ENCODE measurements around the gene SPSB3.

- TF ChIP-seq POLR2AphosphoS5 (IDR thresholded peaks at IDR 0.05; ENCODE audit: low read depth, low read length) (no peak; the same call in 1 of the 2 replicates), TAF1 (IDR thresholded peaks at IDR 0.05; ENCODE audit: borderline replicate concordance, insufficient read depth, low read length) (no peak)
- TF ChIP-seq, protein P1, sequence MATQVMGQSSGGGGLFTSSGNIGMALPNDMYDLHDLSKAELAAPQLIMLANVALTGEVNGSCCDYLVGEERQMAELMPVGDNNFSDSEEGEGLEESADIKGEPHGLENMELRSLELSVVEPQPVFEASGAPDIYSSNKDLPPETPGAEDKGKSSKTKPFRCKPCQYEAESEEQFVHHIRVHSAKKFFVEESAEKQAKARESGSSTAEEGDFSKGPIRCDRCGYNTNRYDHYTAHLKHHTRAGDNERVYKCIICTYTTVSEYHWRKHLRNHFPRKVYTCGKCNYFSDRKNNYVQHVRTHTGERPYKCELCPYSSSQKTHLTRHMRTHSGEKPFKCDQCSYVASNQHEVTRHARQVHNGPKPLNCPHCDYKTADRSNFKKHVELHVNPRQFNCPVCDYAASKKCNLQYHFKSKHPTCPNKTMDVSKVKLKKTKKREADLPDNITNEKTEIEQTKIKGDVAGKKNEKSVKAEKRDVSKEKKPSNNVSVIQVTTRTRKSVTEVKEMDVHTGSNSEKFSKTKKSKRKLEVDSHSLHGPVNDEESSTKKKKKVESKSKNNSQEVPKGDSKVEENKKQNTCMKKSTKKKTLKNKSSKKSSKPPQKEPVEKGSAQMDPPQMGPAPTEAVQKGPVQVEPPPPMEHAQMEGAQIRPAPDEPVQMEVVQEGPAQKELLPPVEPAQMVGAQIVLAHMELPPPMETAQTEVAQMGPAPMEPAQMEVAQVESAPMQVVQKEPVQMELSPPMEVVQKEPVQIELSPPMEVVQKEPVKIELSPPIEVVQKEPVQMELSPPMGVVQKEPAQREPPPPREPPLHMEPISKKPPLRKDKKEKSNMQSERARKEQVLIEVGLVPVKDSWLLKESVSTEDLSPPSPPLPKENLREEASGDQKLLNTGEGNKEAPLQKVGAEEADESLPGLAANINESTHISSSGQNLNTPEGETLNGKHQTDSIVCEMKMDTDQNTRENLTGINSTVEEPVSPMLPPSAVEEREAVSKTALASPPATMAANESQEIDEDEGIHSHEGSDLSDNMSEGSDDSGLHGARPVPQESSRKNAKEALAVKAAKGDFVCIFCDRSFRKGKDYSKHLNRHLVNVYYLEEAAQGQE (IDR thresholded peaks at IDR 0.05; ENCODE audit: insufficient read depth in 1 of 2, low read depth in 2 of 2, low read length in 2 of 2) = no peak
Observed at GRCh38 chr16:1760911-1761310, 21.5 kb downstream of the SPSB3 start.
